Loucy (cell line): ENCODE data around the gene FARS2.

ENCODE experiments used
- EZH2phosphoT487 ChIP-seq: fragments of 200-600 bp; IDR thresholded peaks from 2 replicates; pipeline ENCODE4 v1.6.1; 2018; ENCODE audit warnings: antibody characterized with exemption, mild to moderate bottlenecking, moderate library complexity, borderline replicate concordance
- TF ChIP-seq, protein P1 (sequence below): fragments of 200-600 bp; sonication (generic); conservative IDR thresholded peaks from 2 replicates; pipeline ENCODE4 v1.5.1; 2014; ENCODE audit warnings: mild to moderate bottlenecking, antibody characterized with exemption, low read length

DNA sequence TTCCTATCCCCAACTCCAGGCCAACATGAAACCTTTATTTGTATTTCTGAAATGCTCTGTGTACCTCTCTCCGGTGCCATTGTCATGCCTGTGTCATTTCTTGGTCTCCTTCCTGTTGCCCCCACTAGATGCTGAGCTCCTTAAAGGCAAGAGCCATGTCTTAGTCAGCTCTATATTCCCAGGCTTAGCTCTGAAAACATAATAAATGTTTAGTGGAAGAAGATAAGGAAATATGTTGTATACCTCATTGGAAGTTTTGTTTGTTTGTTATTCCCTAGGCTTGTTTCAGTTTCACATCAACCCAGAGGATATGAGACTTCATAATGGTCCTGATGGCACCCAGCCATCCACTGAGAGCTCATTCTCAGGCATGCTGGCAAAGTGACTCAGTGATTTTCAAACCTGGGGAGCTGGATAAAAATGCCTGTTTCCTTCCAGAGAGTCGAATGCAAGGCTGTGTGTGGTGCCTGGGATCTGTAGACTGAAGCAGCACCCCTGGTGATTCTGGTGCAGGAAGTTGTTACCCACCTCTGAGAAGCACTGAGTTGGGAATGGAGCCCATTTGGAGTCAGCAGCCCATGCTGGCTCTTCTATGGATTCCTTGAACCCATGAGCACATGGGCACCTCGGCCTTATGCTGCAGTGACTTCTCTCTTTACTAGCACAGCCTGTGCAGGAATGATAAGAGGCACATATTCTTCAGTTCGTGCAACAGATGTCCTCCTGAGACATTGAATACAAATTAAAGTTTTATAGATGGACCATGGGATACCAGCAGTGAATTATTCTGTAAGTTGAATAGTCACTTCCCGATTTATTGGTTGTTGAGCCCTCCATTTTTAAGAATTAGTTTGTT is 205.2 kb downstream of the FARS2 start:
- TF ChIP-seq, protein P1, sequence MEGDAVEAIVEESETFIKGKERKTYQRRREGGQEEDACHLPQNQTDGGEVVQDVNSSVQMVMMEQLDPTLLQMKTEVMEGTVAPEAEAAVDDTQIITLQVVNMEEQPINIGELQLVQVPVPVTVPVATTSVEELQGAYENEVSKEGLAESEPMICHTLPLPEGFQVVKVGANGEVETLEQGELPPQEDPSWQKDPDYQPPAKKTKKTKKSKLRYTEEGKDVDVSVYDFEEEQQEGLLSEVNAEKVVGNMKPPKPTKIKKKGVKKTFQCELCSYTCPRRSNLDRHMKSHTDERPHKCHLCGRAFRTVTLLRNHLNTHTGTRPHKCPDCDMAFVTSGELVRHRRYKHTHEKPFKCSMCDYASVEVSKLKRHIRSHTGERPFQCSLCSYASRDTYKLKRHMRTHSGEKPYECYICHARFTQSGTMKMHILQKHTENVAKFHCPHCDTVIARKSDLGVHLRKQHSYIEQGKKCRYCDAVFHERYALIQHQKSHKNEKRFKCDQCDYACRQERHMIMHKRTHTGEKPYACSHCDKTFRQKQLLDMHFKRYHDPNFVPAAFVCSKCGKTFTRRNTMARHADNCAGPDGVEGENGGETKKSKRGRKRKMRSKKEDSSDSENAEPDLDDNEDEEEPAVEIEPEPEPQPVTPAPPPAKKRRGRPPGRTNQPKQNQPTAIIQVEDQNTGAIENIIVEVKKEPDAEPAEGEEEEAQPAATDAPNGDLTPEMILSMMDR = no peak
- TF ChIP-seq EZH2phosphoT487 = no peak
